Cardiac fibroblast (primary cell): ENCODE measurements around the gene BTN1A1.

Experiments
- DNase-seq, 2 donors: peaks; one replicate each; pipeline versions ENCODE4 v3.0.0 to v3.0.0-alpha.2; 2010; ENCODE audit warnings: low read depth in 2 of 2
- H3K4me3 ChIP-seq, 2 donors: replicated peaks in 1 of 2; 1 replicate in 1 of 2; 2 replicates in 1 of 2; pipeline ENCODE4 v1.5.1; 2011; ENCODE audit warnings: low read depth in 2 of 2, low read length in 2 of 2, mild to moderate bottlenecking in 2 of 2, moderate library complexity in 1 of 2
- CTCF ChIP-seq: IDR thresholded peaks from one replicate; pipeline ENCODE4 v1.5.1; 2011; ENCODE audit warnings: low read depth, mild to moderate bottlenecking, low read length, inconsistent platforms

BTN1A1 gene

GRCh38 chr6:26471970-26472369 is 28.1 kb upstream of the BTN1A1 start:
- DNase-seq: no peak
- no peak overlapping the region for H3K4me3 ChIP-seq
- no peak for TF ChIP-seq CTCF

- DNase-seq: no peak
- no peak for TF ChIP-seq CTCF
Observed at GRCh38 chr6:26472549-26473290, 27.4 kb upstream of the BTN1A1 start.

GRCh38 chr6:26473429-26473757 is 26.7 kb upstream of the BTN1A1 start:
- H3K4me3 ChIP-seq: peak overlapping the region; percentile 44 to 51
- no peak for DNase-seq
- TF ChIP-seq CTCF: no peak

More at GRCh38 chr6:26472549-26473290, 27.4 kb upstream of the BTN1A1 start:
- no peak overlapping the region for H3K4me3 ChIP-seq

- peak; percentile 96 to 97 for DNase-seq
- TF ChIP-seq CTCF: no peak
- peak overlapping the region; percentile 44 to 51 for H3K4me3 ChIP-seq
Observed at GRCh38 chr6:26473758-26474438, 26.2 kb upstream of the BTN1A1 start.

GRCh38 chr6:26474439-26474881 is 25.6 kb upstream of the BTN1A1 start:
- no peak for DNase-seq
- H3K4me3 ChIP-seq: peak overlapping the region; percentile 44 to 51
- no peak for TF ChIP-seq CTCF

- no peak for TF ChIP-seq CTCF
- no peak overlapping the region for H3K4me3 ChIP-seq
- peak in 1 of 2 donors; percentile 43 for DNase-seq
Observed at GRCh38 chr6:26475823-26476729, 24.0 kb upstream of the BTN1A1 start.
